ENCODE measurements around the gene ZC3H12A. TPM values are rescaled to one million over a fixed set of nuclear protein-coding genes. Genes with fewer than 3 reads are reported as not detected.

Gene ZC3H12A
- total RNA-seq, 1 experiment from 2014 or later: 6.7 TPM

- H2AFZ ChIP-seq (ENCODE audit: low read length): no peak overlapping the region
- no CpG with 5 or more reads among the region's 4 CpGs for WGBS (ENCODE audit: extremely low coverage, insufficient read length, low lambda C conversion rate)
- no peak overlapping the region for H4K91ac ChIP-seq (ENCODE audit: insufficient read length, low read depth, low read length)
- no peak overlapping the region for H3K9ac ChIP-seq (ENCODE audit: extremely low read depth, insufficient read length, low read length)
- no peak overlapping the region for H3K18ac ChIP-seq (ENCODE audit: insufficient read length, low read depth, low read length)
- H3K9me3 Mint-ChIP-seq: no peaks in the 10 kb centered on the region
- H2BK20ac ChIP-seq (ENCODE audit: low read depth, low read length, poor library complexity, severe bottlenecking): no peak overlapping the region
- no peak overlapping the region for H2BK5ac ChIP-seq (ENCODE audit: insufficient read length, low read length)
- H3K14ac ChIP-seq (ENCODE audit: insufficient read depth, low read length): no peak overlapping the region
- H3T11ph ChIP-seq (ENCODE audit: low read length): no peak overlapping the region
- H3K27me3 Mint-ChIP-seq (ENCODE audit: low read depth): no peaks in the 10 kb centered on the region
- no peak overlapping the region for H4K8ac ChIP-seq (replicated peaks; ENCODE audit: insufficient read length, low read depth, low read length)
- no peak overlapping the region for H3K23ac ChIP-seq (ENCODE audit: insufficient read length, low read depth, low read length)
- no peak overlapping the region for H3K4me3 Mint-ChIP-seq
- no peak overlapping the region for H2BK15ac ChIP-seq (ENCODE audit: low read depth, low read length)
- no peaks in the 10 kb centered on the region for H3K79me1 ChIP-seq (ENCODE audit: insufficient read depth, low read depth, low read length, poor library complexity, severe bottlenecking)
- DNase-seq: no peak
- H3K27ac ChIP-seq (ENCODE audit: insufficient read length, low read depth, low read length): no peak overlapping the region
- peaks cover 7 to 64% (median 41%) of the 10 kb centered on the region in 3 experiments; a peak in 6 of 7 replicates for H3K36me3 Mint-ChIP-seq (ENCODE audit: insufficient read depth in 1 of 3, low read depth in 3 of 3)
- H3K4me1 ChIP-seq (ENCODE audit: insufficient read depth, low read length): no peaks in the 10 kb centered on the region
- no peak overlapping the region for H3K56ac ChIP-seq (ENCODE audit: insufficient read length, low read depth, low read length)
- no peaks in the 10 kb centered on the region for H4K20me1 ChIP-seq (ENCODE audit: control insufficient read depth, insufficient read depth, insufficient read length)
- peak; percentile 50 for TF ChIP-seq CTCF (conservative IDR thresholded peaks at IDR 0.05)
- H2AK5ac ChIP-seq (ENCODE audit: insufficient read length, low read length): no peak overlapping the region
- peaks cover 5 to 7% of the 10 kb centered on the region in 2 experiments for H3K4me1 Mint-ChIP-seq
- no peaks in the 10 kb centered on the region for H3K9me3 ChIP-seq (ENCODE audit: control insufficient read depth, low read depth, low read length)
- peak overlapping the region in 2 of 3 experiments; percentile 43 to 74; a peak in 3 of 7 replicates for H3K27ac Mint-ChIP-seq
- no peak overlapping the region for H2BK120ac ChIP-seq (ENCODE audit: low read depth, low read length, poor library complexity, severe bottlenecking)
- H2BK12ac ChIP-seq (ENCODE audit: insufficient read length, low read depth, low read length): no peak overlapping the region
- H3K23me2 ChIP-seq (ENCODE audit: insufficient read length, low read depth, low read length, poor library complexity, severe bottlenecking): no peaks in the 10 kb centered on the region
- H3K79me2 ChIP-seq (ENCODE audit: insufficient read depth, low read length): no peaks in the 10 kb centered on the region
- no peak overlapping the region for H4K5ac ChIP-seq (ENCODE audit: insufficient read length, low read depth, low read length)
- no peak overlapping the region for H3K4me2 ChIP-seq (ENCODE audit: insufficient read depth, insufficient read length, low read length)
- no peaks in the 10 kb centered on the region for H3K27me3 ChIP-seq (ENCODE audit: insufficient read depth, low read length)
- H3K4ac ChIP-seq (ENCODE audit: low read depth, low read length): no peak overlapping the region
Observed at GRCh38 chr1:37509181-37509580, 34.8 kb downstream of the ZC3H12A start.

Data from H9 (cell line).